ENCODE results near the gene BCL10.
"Not testable (repeated sequence)": the region's sequence is repeated elsewhere in the genome, so short reads cannot be mapped to it uniquely, and the experiment has no call there.

The BCL10 gene

GRCh38 chr1:85262985-85263384, 13.4 kb downstream of the BCL10 start:
- DNase-seq = no peak

GRCh38 chr1:85259912-85260274, 16.5 kb downstream of the BCL10 start:
- no peak for DNase-seq

- DNase-seq = peak; percentile 91
These were observed 17.1 kb downstream of the BCL10 start, which contains the start of gene C1orf52 for GRCh38 chr1:85259118-85259911. TSS of gene C1orf52 (minus strand) at chr1:85259662. CDS start at chr1:85259633, 29 bp downstream.

- DNase-seq = no peak
These were observed 17.8 kb downstream of the BCL10 start for GRCh38 chr1:85258536-85259117.

GRCh38 chr1:85249042-85249441, 27.4 kb downstream of the BCL10 start:
- not testable (repeated sequence) for DNase-seq

- DNase-seq = no peak
These were observed 30.5 kb downstream of the BCL10 start for GRCh38 chr1:85245891-85246290.

GRCh38 chr1:85245456-85245855, 31.0 kb downstream of the BCL10 start:
- no peak for DNase-seq

- no peak for DNase-seq
These were observed 32.0 kb downstream of the BCL10 start for GRCh38 chr1:85244271-85245061.

- no peak for DNase-seq
These were observed 33.1 kb downstream of the BCL10 start for GRCh38 chr1:85243372-85243771.

GRCh38 chr1:85240643-85241042, 35.8 kb downstream of the BCL10 start:
- no peak for DNase-seq

GRCh38 chr1:85240174-85240601, 36.2 kb downstream of the BCL10 start:
- peak; percentile 7 for DNase-seq

- DNase-seq = no peak
These were observed 38.8 kb downstream of the BCL10 start for GRCh38 chr1:85237613-85238012.

GRCh38 chr1:85230305-85230977, 46.0 kb downstream of the BCL10 start:
- DNase-seq = no peak

GRCh38 chr1:85229574-85230097, 46.8 kb downstream of the BCL10 start:
- DNase-seq = no peak

- DNase-seq = no peak
These were observed 47.5 kb downstream of the BCL10 start for GRCh38 chr1:85228972-85229371.

GRCh38 chr1:85225624-85226380, 50.6 kb downstream of the BCL10 start:
- DNase-seq = no peak

GRCh38 chr1:85224734-85225623, 51.5 kb downstream of the BCL10 start:
- no peak for DNase-seq

GRCh38 chr1:85224295-85224694, 52.1 kb downstream of the BCL10 start:
- DNase-seq = no peak

GRCh38 chr1:85223334-85223733, 53.1 kb downstream of the BCL10 start:
- DNase-seq = no peak

GRCh38 chr1:85220756-85221201, 55.7 kb downstream of the BCL10 start:
- no peak for DNase-seq
